K562 (cell line): ENCODE measurements around the gene CACNA2D2. TPM values are rescaled to one million over a fixed set of nuclear protein-coding genes. Genes with fewer than 3 reads are reported as not detected.

Experiments
- ATAC-seq: fragments of 200-7000 bp; cut with Tn5 transposase; 3 replicates; pipeline ENCODE4 v1.9.1; 2020; ENCODE audit warnings: moderate library complexity
- BruUV-seq: library from RNA; stranded (reverse); fragments of 400-500 nt; replicated peaks from 2 replicates; lab custom pipeline; 2021; lab: Mats Ljungman, UMichigan
- CTCF ChIA-PET: fragments of 300-600 bp; formaldehyde crosslinking; extraction: SDS; loops from one replicate; lab custom pipeline; 2021; ENCODE audit warnings: low intra/inter-chr PET ratio; lab: Yijun Ruan, JAX
- POLR2A ChIA-PET: fragments of 300-600, 350-650 bp; sonication (Branson Sonifier 250); formaldehyde crosslinking; extraction: SDS; loops from one replicate; lab custom pipeline; 2021; ENCODE audit warnings: antibody characterized with exemption, inconsistent platforms; lab: Yijun Ruan, JAX
- DNase-seq, 4 experiments: peaks; one replicate each; pipeline versions ENCODE4 v3.0.0 to v3.0.0-alpha.2; 2011 to 2018; ENCODE audit warnings: low spot score in 3 of 4, mixed read lengths in 3 of 4; ENCODE audit errors: extremely low read depth in 1 of 4
- FAIRE-seq: peaks from 2 replicates; lab custom pipeline; 2011; peaks lifted over from hg19 to GRCh38; lab: Jason Lieb, UNC
- H2AFZ ChIP-seq: 2 replicates; pipeline ENCODE4 v1.6.0; 2011; ENCODE audit warnings: low read depth, low read length, control low read depth, inconsistent platforms
- H3K27ac ChIP-seq: fragments of 200-600 bp; 3 replicates; pipeline ENCODE4 v1.8.0; 2011; ENCODE audit warnings: low read depth, mild to moderate bottlenecking, control low read depth, inconsistent platforms, low read length, moderate library complexity, mixed read lengths; ENCODE audit errors: extremely low read depth
- H3K27me3 ChIP-seq, 2 experiments: fragments of 300-600 bp in 1 of 2; 2 replicates in 1 of 2; 3 replicates in 1 of 2; pipeline versions ENCODE4 v1.6.0 to v1.8.0; 2011; ENCODE audit warnings: inconsistent platforms in 2 of 2, low read length in 2 of 2, mild to moderate bottlenecking in 1 of 2, mixed read lengths in 1 of 2, moderate library complexity in 1 of 2; ENCODE audit not compliant: control insufficient read depth in 2 of 2, insufficient read depth in 2 of 2
- H3K36me3 ChIP-seq: fragments of 300-600 bp; 3 replicates; pipeline ENCODE4 v1.8.0; 2011; ENCODE audit warnings: mild to moderate bottlenecking, low read length, inconsistent platforms; ENCODE audit not compliant: control insufficient read depth, insufficient read depth
- H3K4me1 ChIP-seq, 2 experiments: fragments of 200-600 bp in 1 of 2; replicated peaks in 1 of 2; 2 replicates in 1 of 2; 3 replicates in 1 of 2; pipeline versions ENCODE4 v1.5.1 to v1.8.0; 2011; ENCODE audit warnings: inconsistent platforms in 2 of 2, low read length in 2 of 2, mild to moderate bottlenecking in 1 of 2, mixed read lengths in 1 of 2, moderate library complexity in 1 of 2; ENCODE audit not compliant: control insufficient read depth in 2 of 2, insufficient read depth in 2 of 2
- H3K4me2 ChIP-seq: 2 replicates; pipeline ENCODE4 v1.6.1; 2011; ENCODE audit warnings: low read length, control low read depth, inconsistent platforms, mixed read lengths; ENCODE audit not compliant: insufficient read depth
- H3K4me3 ChIP-seq: fragments of 200-600 bp; sonication (generic), shearing (Covaris generic); 2 replicates; pipeline ENCODE4 v1.5.1; 2016; ENCODE audit warnings: control low read depth, inconsistent platforms
- H3K79me2 ChIP-seq: fragments of 200-600 bp; 3 replicates; pipeline ENCODE4 v1.8.0; 2011; ENCODE audit warnings: low read length, inconsistent platforms; ENCODE audit not compliant: control insufficient read depth, insufficient read depth
- H3K9ac ChIP-seq, 2 experiments: 2 replicates each; pipeline versions ENCODE4 v1.6.0 to v1.6.1; 2011; ENCODE audit warnings: low read depth in 2 of 2, low read length in 2 of 2, control low read depth in 1 of 2, inconsistent platforms in 1 of 2, mild to moderate bottlenecking in 1 of 2, mixed read lengths in 1 of 2; ENCODE audit not compliant: insufficient read depth in 1 of 2
- H3K9me1 ChIP-seq: one replicate; pipeline ENCODE4 v1.6.0; 2011; ENCODE audit warnings: inconsistent platforms, mild to moderate bottlenecking, low read length, moderate library complexity; ENCODE audit not compliant: control insufficient read depth, insufficient read depth
- H3K9me3 ChIP-seq: replicated peaks from 2 replicates; pipeline ENCODE4 v1.5.1; 2011; ENCODE audit warnings: low read depth, low read length, inconsistent platforms; ENCODE audit not compliant: control insufficient read depth, insufficient read depth
- H4K20me1 ChIP-seq: replicated peaks from 2 replicates; pipeline ENCODE4 v1.6.1; 2011; ENCODE audit warnings: low read length, inconsistent platforms, mixed read lengths; ENCODE audit not compliant: control insufficient read depth, insufficient read depth
- AFF4 ChIP-seq: sonication (generic); formaldehyde crosslinking; IDR thresholded peaks from 2 replicates; pipeline ENCODE4 v1.8.0; 2023; ENCODE audit warnings: mild to moderate bottlenecking, missing genetic modification reagents
- SAFB2 ChIP-seq: fragments of 200-400 bp; formaldehyde crosslinking; IDR thresholded peaks from 2 replicates; pipeline ENCODE4 v1.6.1; 2018; ENCODE audit warnings: borderline replicate concordance, low read length, low read depth, moderate library complexity; ENCODE audit not compliant: severe bottlenecking
- ZBTB34 ChIP-seq: fragments of 250-450 bp; sonication (Bioruptor Pico); IDR thresholded peaks from 2 replicates; pipeline ENCODE4 v1.8.0; 2021; ENCODE audit warnings: mild to moderate bottlenecking, moderate library complexity
- ZNF175 ChIP-seq: fragments of 200-800 bp; sonication (Bioruptor generic); IDR thresholded peaks from 2 replicates; pipeline ENCODE4 v1.6.1; 2016; ENCODE audit warnings: low read depth, mild to moderate bottlenecking, missing genetic modification characterization, missing compliant biosample characterization
- ZNF280A ChIP-seq: fragments of 450-650 bp; IDR thresholded peaks from 2 replicates; pipeline ENCODE4 v1.6.1; 2018; ENCODE audit warnings: mild to moderate bottlenecking, low read depth; ENCODE audit not compliant: partially characterized antibody
- ZNF431 ChIP-seq: sonication (generic); formaldehyde crosslinking; IDR thresholded peaks from 2 replicates; pipeline ENCODE4 v1.8.0; 2022; ENCODE audit warnings: mild to moderate bottlenecking, missing genetic modification reagents
- WGBS: fragments of 100-300 bp; shearing (Covaris generic); methylation state at CpG from one replicate; pipeline ENCODE4 v1.1.6; 2016; ENCODE audit warnings: low coverage, mixed read lengths; ENCODE audit not compliant: insufficient coverage; ENCODE audit errors: missing lambda C conversion rate; 5-methylcytosine and 5-hydroxymethylcytosine counted together
- in situ Hi-C: fragments of 300-500 bp; cut with MboI; formaldehyde crosslinking; loops from 4 replicates; pipeline ENCODE4 v1.15.0; 2018; ENCODE audit warnings: inconsistent platforms, mixed read lengths
- intact Hi-C: fragments of 100-400 bp; cut with micrococcal nuclease; formaldehyde crosslinking; loops from 2 replicates; pipeline ENCODE4 v1.14.2; 2022
- polyA plus RNA-seq, 8 experiments: library from polyadenylated mRNA; depleted of rRNA in 4 of 8; stranded (reverse) in 5 of 8; unstranded in 3 of 8; fragments of >200 nt; fragmentation: Nextera tagmentation in 2 of 8; fragmentation: Illumina TruSeq in 1 of 8; extraction: Ambion mirVana in 2 of 8; extraction: Trizol in 1 of 8; gene quantifications; 2 replicates each; pipeline versions ENCODE4 v1.2.1 to v1.2.3, GENCODE V29; 2011 to 2014; ENCODE audit warnings: inconsistent platforms in 1 of 8, missing spikeins in 1 of 8
- total RNA-seq, 7 experiments: library from RNA; depleted of rRNA in 6 of 7; stranded (reverse); fragments of >200 nt in 6 of 7; fragmentation: Illumina TruSeq in 2 of 7; extraction: Trizol in 2 of 7; gene quantifications; 2 replicates each; pipeline versions ENCODE4 v1.2.1 to v1.2.3, GENCODE V29; 2011 to 2021; ENCODE audit warnings: low replicate concordance in 1 of 7
- TF ChIP-seq, protein P1 (sequence below): sonication (generic); formaldehyde crosslinking; IDR thresholded peaks from 2 replicates; pipeline ENCODE4 v1.8.0; 2022; ENCODE audit warnings: mild to moderate bottlenecking, missing genetic modification reagents
- TF ChIP-seq, protein P2 (sequence below): sonication (generic); formaldehyde crosslinking; IDR thresholded peaks from 2 replicates; pipeline ENCODE4 v1.8.1; 2023; ENCODE audit warnings: mild to moderate bottlenecking, missing genetic modification reagents

The CACNA2D2 gene
- total and polyA plus RNA-seq, 9 of the 15 experiments (the other 6 are each of a cell fraction or from before 2014, with no cell fraction given): 0.11 to 0.58 (median 0.36) TPM; not detected in 2

DNA sequence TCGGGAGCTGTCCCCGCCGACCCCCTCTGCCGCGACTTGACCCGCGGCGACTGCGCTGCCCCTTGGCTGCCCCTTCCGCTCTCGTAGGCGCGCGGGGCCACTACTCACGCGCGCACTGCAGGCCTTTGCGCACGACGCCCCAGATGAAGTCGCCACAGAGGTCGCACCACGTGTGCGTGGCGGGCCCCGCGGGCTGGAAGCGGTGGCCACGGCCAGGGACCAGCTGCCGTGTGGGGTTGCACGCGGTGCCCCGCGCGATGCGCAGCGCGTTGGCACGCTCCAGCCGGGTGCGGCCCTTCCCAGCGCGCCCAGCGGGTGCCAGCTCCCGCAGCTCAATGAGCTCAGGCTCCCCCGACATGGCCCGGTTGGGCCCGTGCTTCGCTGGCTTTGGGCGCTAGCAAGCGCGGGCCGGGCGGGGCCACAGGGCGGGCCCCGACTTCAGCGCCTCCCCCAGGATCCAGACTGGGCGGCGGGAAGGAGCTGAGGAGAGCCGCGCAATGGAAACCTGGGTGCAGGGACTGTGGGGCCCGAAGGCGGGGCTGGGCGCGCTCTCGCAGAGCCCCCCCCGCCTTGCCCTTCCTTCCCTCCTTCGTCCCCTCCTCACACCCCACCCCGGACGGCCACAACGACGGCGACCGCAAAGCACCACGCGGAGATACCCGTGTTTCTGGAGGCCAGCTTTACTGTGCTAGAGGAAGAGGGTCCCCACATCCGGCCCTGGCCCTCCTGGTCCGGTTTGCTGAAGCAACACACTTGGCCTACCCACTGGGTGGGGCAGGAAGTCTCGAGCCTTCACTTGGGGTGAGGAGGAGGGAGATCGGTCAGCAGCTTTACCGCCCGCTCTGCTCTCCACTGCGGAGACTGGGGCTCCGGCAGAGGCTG, 162.7 kb downstream of the CACNA2D2 start, which contains the start of gene RASSF1:
Gene RASSF1, minus strand, starts transcription at position 389 of the 882 bp plus-strand sequence. Its CDS starts 31 bp downstream, at position 358.
- peak; percentile 56 for ATAC-seq
- TSS peak; percentile 20 for BruUV-seq
- H3K27me3 ChIP-seq: no peaks in the 10 kb centered on the region
- H3K79me2 ChIP-seq: peaks cover 50% of the 10 kb centered on the region
- peak within 1 kb of the TSS; percentile 96 for H3K4me3 ChIP-seq
- H3K9me1 ChIP-seq: peaks cover 3% of the 10 kb centered on the region
- peaks cover 27 to 59% of the 10 kb centered on the region in 2 experiments; a peak in 4 of 5 replicates for H3K4me1 ChIP-seq
- peak within 1 kb of the TSS; percentile 99 for H3K27ac ChIP-seq
- CTCF ChIA-PET: no interaction called here
- H3K4me2 ChIP-seq: peak within 1 kb of the TSS; percentile 72
- H4K20me1 ChIP-seq: no peaks in the 10 kb centered on the region
- H3K36me3 ChIP-seq: peaks cover 10% of the 10 kb centered on the region; the same call in 2 of the 3 replicates
- POLR2A ChIA-PET: interaction anchor here (0.5 to 1.5 kb wide), 3 partner anchors 10 to 242 kb away, joined by 3 to 5 read pairs (median 4); partner anchors contain the start of genes CYB561D2, NPRL2 and TUSC2
- in situ Hi-C loops (no loop called here), intact Hi-C loops (no loop called here)
- no peaks in the 10 kb centered on the region for H3K9me3 ChIP-seq
- FAIRE-seq: no peak
- peak within 1 kb of the TSS; percentile 95 to 98 for H3K9ac ChIP-seq
- peak; percentile 56 to 77 (median 62) for DNase-seq
- 41% methylated on average over 34 of the region's 85 CpGs for WGBS
- peak within 1 kb of the TSS; percentile 63; the same call in 1 of the 2 replicates for H2AFZ ChIP-seq
- TF ChIP-seq, protein P1, sequence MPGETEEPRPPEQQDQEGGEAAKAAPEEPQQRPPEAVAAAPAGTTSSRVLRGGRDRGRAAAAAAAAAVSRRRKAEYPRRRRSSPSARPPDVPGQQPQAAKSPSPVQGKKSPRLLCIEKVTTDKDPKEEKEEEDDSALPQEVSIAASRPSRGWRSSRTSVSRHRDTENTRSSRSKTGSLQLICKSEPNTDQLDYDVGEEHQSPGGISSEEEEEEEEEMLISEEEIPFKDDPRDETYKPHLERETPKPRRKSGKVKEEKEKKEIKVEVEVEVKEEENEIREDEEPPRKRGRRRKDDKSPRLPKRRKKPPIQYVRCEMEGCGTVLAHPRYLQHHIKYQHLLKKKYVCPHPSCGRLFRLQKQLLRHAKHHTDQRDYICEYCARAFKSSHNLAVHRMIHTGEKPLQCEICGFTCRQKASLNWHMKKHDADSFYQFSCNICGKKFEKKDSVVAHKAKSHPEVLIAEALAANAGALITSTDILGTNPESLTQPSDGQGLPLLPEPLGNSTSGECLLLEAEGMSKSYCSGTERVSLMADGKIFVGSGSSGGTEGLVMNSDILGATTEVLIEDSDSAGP (CRISPR knock-in tag): no peak
- TF ChIP-seq, protein P2, sequence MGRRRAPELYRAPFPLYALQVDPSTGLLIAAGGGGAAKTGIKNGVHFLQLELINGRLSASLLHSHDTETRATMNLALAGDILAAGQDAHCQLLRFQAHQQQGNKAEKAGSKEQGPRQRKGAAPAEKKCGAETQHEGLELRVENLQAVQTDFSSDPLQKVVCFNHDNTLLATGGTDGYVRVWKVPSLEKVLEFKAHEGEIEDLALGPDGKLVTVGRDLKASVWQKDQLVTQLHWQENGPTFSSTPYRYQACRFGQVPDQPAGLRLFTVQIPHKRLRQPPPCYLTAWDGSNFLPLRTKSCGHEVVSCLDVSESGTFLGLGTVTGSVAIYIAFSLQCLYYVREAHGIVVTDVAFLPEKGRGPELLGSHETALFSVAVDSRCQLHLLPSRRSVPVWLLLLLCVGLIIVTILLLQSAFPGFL (CRISPR knock-in tag): no peak
- TF ChIP-seq ZNF175 (CRISPR knock-in tag) (no peak), AFF4 (CRISPR knock-in tag) (0 out of 2 replicates have a peak, but pooled peaks have one; percentile 56), ZNF280A (no peak), ZNF431 (no peak), SAFB2 (no peak), ZBTB34 (no peak)
